HT1080 (cell line): ENCODE results near the gene CLMN. TPM values are rescaled to one million over a fixed set of nuclear protein-coding genes. Genes with fewer than 3 reads are reported as not detected.
"Not testable (repeated sequence)": the region's sequence is repeated elsewhere in the genome, so short reads cannot be mapped to it uniquely, and the experiment has no call there.

ENCODE experiments used
- DNase-seq: peaks from one replicate; pipeline ENCODE4 v3.0.0-alpha.2; 2015; ENCODE audit warnings: low read depth
- total RNA-seq: library from RNA; depleted of rRNA; stranded (reverse); fragments of >200 nt; shearing (Covaris generic); gene quantifications from 2 replicates; pipeline ENCODE4 v1.2.3, GENCODE V29; 2014

Gene CLMN
- total RNA-seq, 1 experiment from 2014 or later, result 3.8 TPM

DNA sequence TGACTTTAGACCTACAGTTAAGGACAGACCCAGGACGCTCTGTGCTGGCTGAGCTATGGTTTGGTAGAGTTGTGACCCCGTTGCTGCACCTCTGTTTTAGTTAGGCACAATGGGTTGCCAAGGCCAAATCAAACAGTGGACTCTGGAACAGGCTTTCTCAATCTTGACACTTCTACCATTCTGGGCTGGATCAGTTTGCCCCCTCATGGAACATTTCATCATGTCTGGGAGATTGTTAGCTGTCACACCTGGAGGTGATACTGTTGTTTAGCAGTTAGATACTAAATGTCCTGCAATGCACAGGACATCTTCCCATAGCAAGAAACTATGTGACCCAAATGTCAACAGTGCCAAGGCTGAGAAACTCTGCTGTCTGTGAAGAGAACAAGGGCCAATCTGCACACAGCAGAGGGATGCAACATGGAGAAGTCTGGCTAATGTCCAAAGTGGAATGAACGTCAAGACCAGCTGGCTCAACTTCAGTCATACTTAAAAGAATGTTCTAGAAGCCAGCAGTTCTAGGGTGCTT is 96.8 kb downstream of the CLMN start:
- no peak for DNase-seq

DNA sequence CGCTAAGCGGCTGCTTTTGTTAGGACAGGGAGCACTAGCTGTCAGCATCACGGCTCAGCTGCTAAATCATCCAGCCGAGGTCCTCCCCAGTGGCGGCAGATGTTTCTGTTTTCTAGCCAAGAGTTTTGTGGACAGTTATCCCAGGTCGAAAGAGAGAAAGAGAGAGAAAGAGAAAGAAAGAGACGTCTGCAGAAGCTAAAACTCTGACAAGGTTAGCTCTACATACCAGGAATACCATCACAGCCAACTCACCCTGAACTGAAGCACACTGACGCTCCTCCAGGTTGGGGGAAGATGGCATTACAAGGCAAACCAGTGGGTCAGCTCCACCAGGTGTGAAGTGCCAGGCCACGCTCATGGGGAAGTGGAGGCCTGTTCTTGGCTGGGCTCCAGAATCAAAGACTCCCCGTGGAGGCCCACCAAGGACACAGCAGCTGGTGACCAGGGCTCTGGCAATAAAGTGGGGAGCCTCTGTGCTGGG is 97.5 kb downstream of the CLMN start:
- DNase-seq, result no peak

DNA sequence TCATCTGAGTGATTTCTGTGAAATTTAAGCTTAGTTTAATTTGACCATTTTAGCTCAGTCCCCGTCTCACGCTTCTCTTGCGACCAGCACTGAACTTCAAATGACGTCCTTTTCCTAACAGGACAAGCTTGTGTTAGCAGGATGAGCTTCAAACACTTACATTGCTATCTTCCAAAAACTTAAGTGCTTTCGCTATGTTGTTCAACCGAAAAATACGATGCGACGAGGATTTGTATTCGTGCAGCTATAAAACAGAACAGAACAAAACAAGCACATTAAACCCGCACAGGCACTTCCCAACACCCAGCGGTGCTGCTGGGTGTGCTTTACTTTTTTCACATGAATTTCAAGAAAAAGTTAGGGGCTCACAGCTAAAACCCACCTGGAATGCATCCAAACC is 98.2 kb downstream of the CLMN start:
- DNase-seq, result no peak

DNA sequence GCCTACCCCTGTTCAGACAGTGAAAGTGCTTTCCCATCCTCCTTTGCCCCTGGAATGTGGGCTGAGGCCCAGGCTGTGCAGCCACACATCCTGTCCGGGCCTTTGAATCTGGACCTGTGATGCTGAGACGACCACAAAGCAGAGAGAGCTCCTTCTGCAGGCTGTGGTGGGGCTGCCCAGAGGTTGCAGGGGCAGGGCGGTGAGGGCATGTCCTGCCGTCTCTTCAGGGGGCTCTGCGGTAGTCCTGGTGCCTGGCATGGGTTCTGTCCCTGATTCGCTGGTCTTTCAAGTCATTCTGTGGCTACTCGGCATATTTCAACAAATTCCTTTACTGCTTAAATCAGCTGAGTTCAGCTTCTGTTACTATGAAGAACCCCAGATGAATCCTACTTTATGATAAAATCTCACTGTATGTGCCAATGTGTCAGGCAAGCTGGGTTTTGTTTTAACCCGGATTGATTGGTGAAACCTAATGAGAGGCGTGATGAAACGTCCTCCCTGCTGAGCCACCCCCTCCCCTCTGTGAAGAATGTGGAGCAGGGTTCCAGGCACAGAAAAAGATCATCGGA is 99.0 kb downstream of the CLMN start:
- DNase-seq, result peak; percentile 32

DNA sequence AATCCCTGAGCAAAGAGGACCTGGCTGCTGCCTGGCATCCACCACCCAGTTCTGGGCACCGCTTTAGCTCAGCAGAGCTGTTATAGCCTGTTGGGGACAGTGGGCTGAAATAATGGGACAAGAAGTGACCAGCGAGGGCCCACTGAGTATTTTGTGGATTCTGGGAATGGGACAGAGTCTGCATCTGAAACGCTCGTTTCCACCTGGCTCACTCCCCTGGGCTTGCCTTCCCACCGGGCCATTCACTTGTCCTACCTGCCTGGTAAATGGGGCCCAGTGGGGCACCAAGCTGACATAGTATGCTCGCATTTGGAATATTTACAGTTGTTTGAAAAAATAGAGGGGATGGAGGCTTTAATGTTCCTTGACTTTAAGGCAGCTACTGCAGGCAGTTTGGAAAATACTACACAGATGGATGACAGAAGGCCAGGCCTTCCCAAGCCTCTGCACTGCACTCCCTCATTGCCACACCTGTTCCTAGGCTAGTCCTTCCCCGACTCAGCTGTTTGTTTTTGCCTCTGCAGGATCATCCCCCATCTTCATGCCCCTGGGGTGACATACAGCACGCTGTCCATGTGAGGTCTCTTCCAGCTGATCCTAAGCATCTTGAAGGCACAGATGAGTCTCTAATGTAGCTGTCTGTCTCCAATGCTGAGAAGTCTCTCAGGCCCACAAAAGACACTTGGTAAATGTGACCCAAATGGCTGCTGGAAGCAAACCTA is 101.1 kb downstream of the CLMN start:
- DNase-seq, result no peak

DNA sequence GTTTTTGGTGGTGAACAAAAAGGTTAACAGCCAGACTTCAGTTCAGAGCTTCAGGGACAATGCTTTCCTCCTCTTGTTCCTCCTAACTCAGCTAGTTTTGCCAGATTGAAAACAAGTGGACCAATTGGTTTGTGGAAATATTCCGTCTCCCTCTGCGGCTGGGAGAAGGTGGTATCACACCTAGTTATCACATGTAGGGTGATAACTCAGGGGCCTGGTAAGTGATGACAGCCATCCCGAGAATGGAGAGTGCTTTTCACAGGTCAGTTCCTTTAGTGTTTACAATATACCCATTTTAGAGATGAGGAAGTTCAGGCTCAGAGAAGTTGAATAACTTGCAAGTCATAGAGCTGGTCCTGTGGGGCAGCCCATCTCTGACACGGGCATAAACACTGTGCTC is 101.7 kb downstream of the CLMN start:
- no peak for DNase-seq

DNA sequence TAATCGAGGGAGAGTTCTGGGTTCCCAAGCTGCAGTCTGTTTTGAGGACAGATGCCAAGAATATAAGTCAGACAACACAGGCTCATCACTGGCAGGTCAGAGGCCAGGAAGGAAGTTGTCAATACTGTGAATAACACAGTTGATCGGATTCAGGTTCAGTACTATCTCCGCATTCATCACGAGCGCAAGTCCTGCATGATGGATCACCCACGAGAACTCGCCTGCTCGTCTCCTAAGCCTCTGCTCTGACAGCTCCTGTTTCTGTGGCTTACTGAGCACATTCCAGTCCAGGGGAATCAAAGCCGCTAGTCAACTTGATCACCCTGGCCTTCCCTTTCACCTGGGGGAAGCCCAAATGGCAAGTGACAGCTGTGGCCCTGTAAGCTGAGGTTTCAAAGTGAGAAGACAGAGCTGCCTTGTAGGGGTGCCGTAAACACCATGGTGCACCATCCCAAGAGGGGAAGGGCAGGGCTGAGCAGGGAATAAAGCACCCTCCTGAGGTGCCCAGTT is 102.3 kb downstream of the CLMN start:
- DNase-seq, result no peak

DNA sequence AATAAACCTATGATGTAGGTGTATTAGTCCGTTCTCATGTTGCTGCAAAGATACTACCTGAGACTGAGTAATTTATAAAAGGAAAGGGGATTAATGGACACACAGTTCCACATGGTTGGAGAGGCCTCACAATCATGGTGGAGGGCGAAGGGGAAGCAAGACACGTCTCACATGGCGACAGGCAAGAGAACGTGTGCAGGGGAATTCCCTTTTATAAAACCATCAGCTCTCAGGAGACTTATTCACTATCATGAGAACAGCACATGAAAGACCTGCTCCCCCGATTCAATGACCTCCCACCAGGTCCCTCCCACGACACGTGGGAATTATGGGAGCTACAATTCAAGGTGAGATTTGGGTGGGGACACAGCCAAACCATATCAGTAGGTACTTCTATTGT is 103.7 kb downstream of the CLMN start:
- no peak for DNase-seq

DNA sequence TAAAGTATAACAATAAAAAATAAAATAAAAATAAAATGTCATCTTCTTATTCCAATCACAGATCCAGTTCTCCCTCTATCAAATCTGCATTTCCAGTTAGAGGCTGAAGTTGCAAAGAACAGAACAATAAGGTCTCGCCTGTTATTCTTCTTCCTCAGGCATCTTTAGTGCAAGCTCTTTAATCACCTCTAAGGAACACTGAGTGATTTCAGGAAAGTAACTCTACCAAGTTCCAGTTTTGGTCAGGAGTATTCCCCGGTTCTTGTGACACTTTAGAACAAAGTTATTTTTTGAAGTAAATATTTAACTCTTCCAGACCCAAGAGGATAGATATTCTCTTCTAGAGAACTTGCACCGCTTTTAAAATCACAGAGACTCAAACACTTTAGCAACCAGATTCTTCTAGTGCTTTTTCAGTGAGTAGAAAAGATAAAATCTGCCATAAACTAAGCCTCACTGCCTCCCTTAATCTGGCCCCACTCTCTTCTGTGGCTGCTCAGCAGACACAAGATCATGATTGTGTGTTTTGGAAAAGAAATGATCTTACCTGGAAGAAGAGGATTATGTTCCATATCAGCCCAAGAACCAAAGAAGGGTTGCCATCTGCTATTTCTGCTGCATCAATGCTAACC is 104.5 kb downstream of the CLMN start:
- no peak for DNase-seq

DNA sequence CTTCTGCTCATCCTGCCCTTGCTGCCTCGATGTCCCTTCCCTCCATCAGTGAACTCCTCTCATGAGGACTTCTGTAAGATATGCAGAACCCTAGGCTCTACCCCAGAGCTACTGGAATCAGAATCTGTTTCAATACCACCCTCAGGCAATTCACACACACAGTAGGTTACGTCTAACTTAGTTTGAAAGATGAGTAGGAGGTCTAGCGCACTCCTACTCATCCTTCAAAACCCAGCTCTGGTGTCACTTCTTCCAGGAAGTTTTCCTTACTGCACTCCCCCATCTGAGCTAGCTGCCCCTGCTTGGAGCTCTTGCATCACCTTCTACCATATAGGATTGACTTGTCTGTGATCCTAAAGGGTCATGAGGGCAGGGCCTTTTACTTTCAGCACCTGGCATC is 105.9 kb downstream of the CLMN start:
- DNase-seq, result no peak

DNA sequence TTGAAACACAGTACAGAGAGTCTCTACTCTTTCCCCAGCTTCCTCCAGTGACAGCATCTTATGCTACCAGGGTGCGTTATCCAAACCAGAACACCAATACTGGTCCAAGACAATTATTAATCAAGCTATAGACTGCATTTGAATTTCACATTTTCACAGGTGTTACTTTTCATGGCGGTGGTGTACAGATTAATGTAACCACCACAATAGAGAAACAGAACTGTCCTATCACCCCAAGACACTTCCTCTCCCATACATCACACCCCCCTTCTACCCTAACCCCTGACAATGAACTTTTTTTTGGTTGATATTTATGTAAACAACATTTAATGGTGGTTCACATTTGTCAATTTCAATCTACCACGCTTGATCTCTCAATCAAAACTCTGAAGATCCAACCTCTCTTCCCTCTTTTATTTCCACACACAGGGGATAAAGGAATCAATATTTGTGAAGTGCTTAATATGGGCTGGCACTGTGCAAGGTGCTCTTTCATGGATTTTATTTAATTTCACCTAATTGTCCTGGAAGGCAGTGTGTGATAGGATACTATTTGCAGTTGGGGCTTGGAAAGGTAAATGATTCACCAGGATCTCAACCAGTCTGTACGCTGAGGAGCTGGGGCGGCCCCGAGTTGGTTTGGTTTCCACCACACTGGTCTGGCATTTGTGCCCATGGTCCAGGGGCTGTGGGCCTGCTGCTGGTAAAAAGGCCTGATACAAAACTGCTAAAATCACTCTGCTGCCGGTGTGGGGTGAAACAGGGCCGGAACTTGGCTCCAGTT is 107.8 kb downstream of the CLMN start:
- no peak for DNase-seq

DNA sequence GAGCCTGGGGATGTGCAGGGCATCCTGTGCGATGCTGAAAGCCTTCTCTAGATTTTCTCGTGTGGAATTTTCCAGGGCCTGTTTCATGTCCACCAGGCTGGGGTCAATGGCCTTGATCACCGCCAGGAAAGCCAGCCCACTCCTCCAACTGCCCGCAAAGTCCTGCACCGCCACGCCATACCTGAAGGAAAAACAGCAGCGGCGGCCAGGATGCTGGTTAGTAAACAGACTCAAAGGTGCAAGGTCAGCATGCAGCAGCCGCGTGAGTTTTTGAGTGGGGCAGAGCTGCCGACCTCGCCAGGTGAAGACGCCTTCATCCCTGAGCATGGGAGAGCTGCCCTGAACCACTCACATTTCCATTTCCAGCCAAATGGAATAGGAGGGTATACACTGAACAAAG is 109.0 kb downstream of the CLMN start:
- DNase-seq, result no peak

DNA sequence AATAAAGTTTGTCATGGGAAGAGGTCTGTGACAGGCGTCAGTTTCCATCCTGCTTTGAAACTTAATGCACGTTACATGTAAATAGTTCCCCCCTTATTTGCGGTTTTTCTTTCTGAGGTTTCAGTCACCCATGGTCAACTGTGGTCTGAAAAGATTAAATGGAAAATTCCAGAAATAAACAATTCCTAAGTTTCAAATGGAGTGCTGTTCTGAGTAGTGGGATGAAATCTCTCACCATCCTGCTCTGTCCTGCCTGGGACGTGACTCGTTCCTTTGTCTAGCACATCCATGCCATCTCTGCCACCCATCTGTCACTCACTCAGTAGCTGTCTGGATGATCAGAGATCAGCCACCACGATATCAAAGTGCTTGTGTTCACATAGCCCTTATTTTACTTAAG is 111.1 kb downstream of the CLMN start:
- DNase-seq, result no peak

DNA sequence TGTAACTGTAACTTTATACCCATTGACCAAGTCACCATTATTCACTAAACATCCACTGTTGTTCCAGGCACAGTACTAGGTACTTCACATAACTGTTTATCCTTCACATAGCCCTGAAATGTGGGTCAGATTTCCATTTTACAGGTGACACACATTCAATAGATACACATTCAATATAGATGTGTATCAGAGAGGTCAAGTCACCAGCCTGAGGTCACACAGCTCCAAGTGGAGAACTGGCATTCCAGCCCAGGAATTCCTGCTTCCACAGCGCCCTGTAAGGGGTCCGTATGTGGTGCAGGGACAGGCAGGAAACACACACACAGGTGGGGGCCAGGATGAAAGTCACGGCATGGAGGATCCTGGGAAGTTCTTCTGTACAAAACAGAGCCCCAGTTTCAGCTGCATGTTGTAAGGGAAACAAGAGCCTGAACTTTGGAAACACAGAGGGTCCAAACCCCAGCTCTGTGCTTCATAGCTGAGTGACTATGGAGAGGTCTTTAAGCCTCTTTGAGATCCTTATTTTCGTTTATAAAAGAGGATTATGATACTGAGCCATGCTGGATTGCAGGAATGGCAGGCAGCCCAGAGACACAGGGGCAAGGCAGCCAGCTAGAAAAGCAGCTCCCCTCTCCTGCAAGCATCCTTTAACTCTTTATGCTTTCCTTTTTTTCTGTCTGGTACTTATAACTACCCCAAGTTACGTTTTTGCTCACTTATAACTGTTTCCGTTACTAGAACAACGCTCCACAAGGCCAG is 112.1 kb downstream of the CLMN start:
- DNase-seq, result no peak

DNA sequence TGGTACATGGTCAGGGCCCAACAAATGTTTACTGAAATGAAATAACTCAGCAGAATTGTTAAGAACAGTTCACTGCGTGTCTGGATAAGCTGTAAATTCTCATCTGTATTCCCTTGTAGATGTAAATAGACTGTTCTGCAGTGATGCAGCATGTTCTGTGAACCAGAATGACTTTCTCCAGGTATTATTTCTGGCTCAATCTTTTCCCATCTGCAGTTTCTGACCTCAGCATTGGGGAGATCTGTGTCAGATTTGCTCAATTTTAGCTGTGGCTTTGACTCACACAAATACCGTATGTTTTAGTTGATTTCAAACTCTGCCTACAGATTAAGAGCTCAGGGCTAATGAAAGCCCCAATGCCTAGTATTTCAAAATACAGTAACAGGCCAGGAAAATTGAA is 113.2 kb downstream of the CLMN start:
- DNase-seq, result no peak

DNA sequence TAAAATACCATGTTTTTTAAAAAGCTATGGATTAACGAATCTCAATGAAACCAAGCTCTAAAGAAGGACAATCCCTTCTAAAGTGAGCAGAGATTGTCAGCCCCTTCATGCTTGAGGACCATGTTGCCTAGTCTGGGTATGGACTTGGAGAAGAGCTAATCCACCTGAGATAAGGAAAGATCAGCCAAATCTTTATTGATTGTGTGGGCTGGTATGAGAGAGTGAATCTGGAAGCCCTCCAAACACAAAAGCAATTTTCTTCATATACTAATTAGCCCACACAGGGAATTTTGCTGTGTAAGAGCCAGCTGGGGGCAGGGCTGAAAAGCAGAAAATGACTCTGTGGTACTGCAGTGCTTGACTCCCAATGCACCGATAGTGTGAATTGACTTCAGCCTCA is 115.0 kb downstream of the CLMN start:
- no peak for DNase-seq

DNA sequence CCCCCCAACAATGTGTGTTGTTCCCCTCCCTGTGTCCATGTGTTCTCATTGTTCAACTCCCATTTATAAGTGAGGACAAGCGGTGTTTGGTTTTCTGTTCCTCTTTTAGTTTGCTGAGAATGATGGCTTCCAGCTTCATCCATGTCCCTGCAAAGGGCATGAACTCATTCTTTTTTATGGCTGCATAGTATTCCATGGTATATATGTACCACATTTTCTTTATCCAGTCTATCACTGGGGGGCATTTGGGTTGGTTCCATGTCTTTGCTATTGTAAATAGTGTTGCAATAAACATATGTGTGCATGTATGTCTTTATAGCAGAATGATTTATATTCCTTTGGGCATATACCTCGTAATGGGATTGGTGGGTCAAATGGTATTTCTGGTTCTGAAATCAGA is 118.0 kb downstream of the CLMN start:
- DNase-seq, result not testable (repeated sequence)

DNA sequence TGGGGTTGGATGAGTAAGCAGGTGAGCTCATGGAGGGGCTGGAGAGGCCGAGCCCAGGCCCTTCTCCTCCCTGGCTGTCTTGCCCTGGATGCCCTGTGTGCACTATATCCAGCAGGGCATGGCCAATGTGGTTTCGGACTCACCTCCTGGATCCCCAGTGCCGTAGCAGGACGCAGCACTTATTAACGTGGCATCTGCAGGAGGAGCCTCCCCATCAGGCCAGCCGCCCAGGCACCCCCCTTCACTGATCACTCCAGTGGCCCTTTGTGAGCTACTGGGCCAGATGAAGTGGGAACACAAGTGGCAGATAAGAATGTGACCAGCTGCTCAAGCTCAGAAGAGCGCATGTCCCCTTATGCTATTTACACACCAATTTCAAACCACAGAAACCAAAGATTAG is 119.3 kb downstream of the CLMN start:
- DNase-seq, result no peak

DNA sequence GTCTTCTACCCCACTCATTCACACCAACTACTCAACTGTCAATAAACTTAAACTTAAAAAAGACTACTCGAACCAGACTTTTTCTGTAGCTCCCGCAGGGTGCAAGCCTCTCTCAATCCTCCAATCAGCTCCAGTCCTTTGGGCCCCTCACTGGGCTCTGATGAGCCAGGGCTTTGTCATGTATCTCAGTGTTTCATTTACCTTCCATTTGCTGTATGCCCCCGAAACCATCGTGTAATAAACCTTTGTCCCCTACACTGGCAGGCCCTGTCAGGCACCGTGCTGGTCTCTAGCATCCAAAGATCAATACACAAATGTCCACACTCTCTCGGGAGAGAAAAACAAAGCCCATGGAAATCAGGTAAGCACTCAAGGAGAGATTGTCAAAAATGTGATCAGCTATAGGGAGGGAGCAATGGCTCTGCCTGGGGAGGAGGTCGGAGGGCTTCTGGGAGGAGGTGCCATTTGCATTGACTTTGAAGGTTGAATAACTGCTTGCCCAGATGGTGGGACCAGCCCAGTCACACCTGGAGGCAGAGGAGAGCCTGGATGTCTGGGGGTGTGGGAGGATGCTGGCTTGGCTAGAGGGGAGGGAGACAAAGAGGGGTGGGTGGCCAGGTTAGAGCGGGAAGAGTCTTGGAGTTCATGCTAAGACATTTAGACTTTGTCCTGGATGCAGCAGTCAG is 120.3 kb downstream of the CLMN start:
- DNase-seq, result no peak

DNA sequence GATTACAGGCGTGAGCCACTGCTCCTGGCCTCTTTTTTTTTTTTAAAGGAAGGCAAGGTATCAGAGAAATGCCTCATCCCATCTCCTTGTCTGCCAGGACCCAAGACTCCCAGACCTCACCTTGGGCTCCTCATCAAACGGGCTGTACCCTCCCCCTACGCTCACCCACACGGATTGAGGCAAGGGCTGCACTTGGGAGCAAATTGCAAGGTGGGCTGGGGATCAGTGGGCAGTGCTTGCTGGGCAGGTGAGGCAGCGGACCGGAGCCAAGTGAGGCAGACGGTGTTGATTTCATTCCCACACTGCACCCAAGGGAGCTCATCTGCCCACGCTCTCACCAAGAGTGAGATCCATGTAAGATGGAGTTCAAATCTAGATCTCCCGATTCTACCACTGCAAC is 121.4 kb downstream of the CLMN start:
- no peak for DNase-seq
